ENCODE measurements around the gene CES1. TPM values are rescaled to one million over a fixed set of nuclear protein-coding genes. Genes with fewer than 3 reads are reported as not detected.
"Not testable (repeated sequence)": the region's sequence is repeated elsewhere in the genome, so short reads cannot be mapped to it uniquely, and the experiment has no call there.

The CES1 gene
- total and polyA plus RNA-seq, 12 donors, result 5.8 to 49.8 (median 21.7) TPM

DNA sequence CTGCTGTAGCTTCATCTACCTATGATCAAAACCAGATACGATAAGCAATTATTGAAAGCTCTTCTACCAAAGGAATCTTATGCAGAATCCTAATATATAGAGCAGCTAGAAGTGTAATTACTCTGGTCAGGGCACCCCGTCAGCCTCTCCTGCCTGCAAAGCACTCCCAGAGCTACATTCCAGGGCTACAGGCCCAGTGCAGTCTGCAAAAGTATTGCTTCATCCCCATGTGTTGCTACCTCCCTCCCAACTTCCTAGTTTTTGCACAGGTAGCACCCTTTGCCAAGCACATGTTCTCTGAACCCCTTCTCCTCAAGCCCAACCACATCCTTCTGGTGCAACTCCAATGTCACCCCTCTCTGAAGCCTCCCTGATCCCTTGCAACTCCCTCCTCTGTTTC is 35.2 kb upstream of the CES1 start:
- ATAC-seq (no peak), DNase-seq (no peak)
- 83 to 88% methylated on average over 2 of the region's 2 CpGs for WGBS, 2 donors
- Histone ChIP-seq H3K4me1 (no peaks in the 10 kb centered on the region), H3K27ac (no peak overlapping the region), H3K9me3 (no peaks in the 10 kb centered on the region), H3K36me3 (no peaks in the 10 kb centered on the region), H3K4me3 (no peak overlapping the region), H3K27me3 (peaks cover 0 to 14% (median 5%) of the 10 kb centered on the region in 7 donors)
- intact Hi-C loops (cut with DNase I), result no loop called here
- TF ChIP-seq, protein P1, sequence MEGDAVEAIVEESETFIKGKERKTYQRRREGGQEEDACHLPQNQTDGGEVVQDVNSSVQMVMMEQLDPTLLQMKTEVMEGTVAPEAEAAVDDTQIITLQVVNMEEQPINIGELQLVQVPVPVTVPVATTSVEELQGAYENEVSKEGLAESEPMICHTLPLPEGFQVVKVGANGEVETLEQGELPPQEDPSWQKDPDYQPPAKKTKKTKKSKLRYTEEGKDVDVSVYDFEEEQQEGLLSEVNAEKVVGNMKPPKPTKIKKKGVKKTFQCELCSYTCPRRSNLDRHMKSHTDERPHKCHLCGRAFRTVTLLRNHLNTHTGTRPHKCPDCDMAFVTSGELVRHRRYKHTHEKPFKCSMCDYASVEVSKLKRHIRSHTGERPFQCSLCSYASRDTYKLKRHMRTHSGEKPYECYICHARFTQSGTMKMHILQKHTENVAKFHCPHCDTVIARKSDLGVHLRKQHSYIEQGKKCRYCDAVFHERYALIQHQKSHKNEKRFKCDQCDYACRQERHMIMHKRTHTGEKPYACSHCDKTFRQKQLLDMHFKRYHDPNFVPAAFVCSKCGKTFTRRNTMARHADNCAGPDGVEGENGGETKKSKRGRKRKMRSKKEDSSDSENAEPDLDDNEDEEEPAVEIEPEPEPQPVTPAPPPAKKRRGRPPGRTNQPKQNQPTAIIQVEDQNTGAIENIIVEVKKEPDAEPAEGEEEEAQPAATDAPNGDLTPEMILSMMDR (IDR thresholded peaks at IDR 0.05), result no peak

DNA sequence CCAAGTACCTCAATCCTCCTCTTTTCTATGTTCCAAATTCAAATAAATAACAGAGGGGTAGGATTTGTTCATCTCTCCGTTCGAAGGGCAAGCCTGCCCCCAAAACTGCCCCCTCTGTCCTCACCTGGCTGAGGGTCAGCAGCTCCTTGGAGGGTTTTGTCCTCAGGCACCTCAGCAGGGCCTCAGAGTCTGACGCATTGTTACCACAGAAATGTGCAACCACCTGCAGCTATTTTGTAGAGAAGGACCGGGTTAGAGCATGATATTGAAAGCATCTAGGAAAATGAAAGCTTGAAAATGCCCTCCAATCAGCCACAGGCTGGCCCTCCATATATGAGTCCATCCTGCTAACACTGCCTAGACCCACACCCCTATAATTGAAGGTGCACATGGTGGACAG is 28.4 kb upstream of the CES1 start:
- Histone ChIP-seq H3K4me1 (no peaks in the 10 kb centered on the region), H3K27me3 (peaks cover 0 to 18% (median 9%) of the 10 kb centered on the region in 7 donors), H3K36me3 (no peaks in the 10 kb centered on the region), H3K4me3 (no peak overlapping the region), H3K9me3 (no peaks in the 10 kb centered on the region), H3K27ac (no peak overlapping the region)
- ATAC-seq, result no peak
- TF ChIP-seq, protein P1 (IDR thresholded peaks at IDR 0.05), result no peak
- intact Hi-C loops (cut with DNase I), result no loop called here
- DNase-seq, result no peak
- 85 to 86% methylated on average over 4 of the region's 4 CpGs for WGBS, 2 donors

- intact Hi-C loops (cut with DNase I), result not testable (repeated sequence)
These were observed 24.8 kb upstream of the CES1 start for GRCh38 chr16:55857650-55858049.

GRCh38 chr16:55856950-55857349 is 24.1 kb upstream of the CES1 start:
- H3K4me3 ChIP-seq, result no peak overlapping the region
- H3K4me1 ChIP-seq, result no peaks in the 10 kb centered on the region
- WGBS, 2 donors, result 81 to 85% methylated on average over 3 of the region's 3 CpGs
- ATAC-seq, result no peak
- H3K27me3 ChIP-seq, result peaks cover 0 to 8% (median under 1%) of the 10 kb centered on the region in 7 donors
- H3K27ac ChIP-seq, result no peak overlapping the region
- H3K9me3 ChIP-seq, result no peaks in the 10 kb centered on the region
- H3K36me3 ChIP-seq, result no peaks in the 10 kb centered on the region
- TF ChIP-seq, protein P1 (IDR thresholded peaks at IDR 0.05), result no peak
- no peak for DNase-seq
- intact Hi-C loops (cut with DNase I), result no loop called here

More at GRCh38 chr16:55857650-55858049, 24.8 kb upstream of the CES1 start:
- not testable (repeated sequence) for H3K9me3 ChIP-seq, H3K36me3 ChIP-seq, H3K27ac ChIP-seq, H3K27me3 ChIP-seq, DNase-seq, H3K4me1 ChIP-seq, H3K4me3 ChIP-seq, ATAC-seq
- 82 to 84% methylated on average over 1 of the region's 1 CpG for WGBS, 2 donors

DNA sequence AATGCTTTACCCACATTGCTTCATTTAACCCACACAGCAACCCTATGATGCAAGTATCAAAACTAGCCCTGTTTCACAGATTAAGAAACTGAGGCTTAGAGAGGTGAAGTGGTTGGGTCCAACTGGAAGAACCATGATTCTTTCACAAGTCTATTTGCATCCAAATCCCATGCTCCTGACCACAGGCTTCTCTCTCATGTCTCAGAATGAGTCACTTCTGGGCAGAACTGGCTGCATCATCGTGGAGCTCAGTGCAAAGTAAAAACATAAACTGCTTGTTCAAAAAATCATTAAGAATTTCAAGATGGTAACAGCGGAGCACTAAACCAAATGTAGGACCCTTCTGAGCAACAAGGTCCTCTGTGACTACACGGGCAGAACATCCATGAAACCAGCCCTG is 20.2 kb upstream of the CES1 start:
- DNase-seq, result no peak
- ATAC-seq, result no peak
- 73 to 78% methylated on average over 3 of the region's 3 CpGs for WGBS, 2 donors
- intact Hi-C loops (cut with DNase I), result no loop called here
- Histone ChIP-seq H3K9me3 (no peaks in the 10 kb centered on the region), H3K36me3 (no peaks in the 10 kb centered on the region), H3K27ac (no peak overlapping the region), H3K27me3 (peaks cover 0 to 34% (median 26%) of the 10 kb centered on the region in 7 donors), H3K4me1 (no peaks in the 10 kb centered on the region), H3K4me3 (no peak overlapping the region)
- TF ChIP-seq, protein P1 (IDR thresholded peaks at IDR 0.05), result no peak

Measured in heart right ventricle (tissue), 16 donors.